Activated CD4-positive, alpha-beta T cell treated with anti-CD3 and anti-CD28 coated beads for 36 hours (primary cell): Measurements from ENCODE around the gene LRG1. TPM values are rescaled to one million over a fixed set of nuclear protein-coding genes. Genes with fewer than 3 reads are reported as not detected.

ENCODE experiments used
- ATAC-seq: fragments of 200-7000 bp; cut with Tn5 transposase; one replicate; pipeline ENCODE4 v1.10.0; 2021; ENCODE audit warnings: mild to moderate bottlenecking, moderate library complexity
- CTCF ChIA-PET: fragments of 350-600 bp; sonication (Branson Sonifier 250); formaldehyde crosslinking; loops from one replicate; lab custom pipeline; 2021; ENCODE audit warnings: antibody characterized with exemption; lab: Charles Lee
- POLR2A ChIA-PET: fragments of 350-600 bp; sonication (Branson Sonifier 250); formaldehyde crosslinking; loops from one replicate; lab custom pipeline; 2021; ENCODE audit warnings: antibody characterized with exemption, inconsistent platforms; lab: Charles Lee
- DNase-seq: peaks from one replicate; pipeline ENCODE4 v3.0.0-alpha.2; 2020
- H3K27ac Mint-ChIP-seq: one replicate; pipeline ENCODE4 v1.8.0; 2021; ENCODE audit warnings: mixed read lengths
- H3K27me3 Mint-ChIP-seq: one replicate; pipeline ENCODE4 v1.8.0; 2021; ENCODE audit warnings: mixed read lengths
- H3K36me3 Mint-ChIP-seq: one replicate; pipeline ENCODE4 v1.8.0; 2021; ENCODE audit warnings: low read depth, mixed read lengths
- H3K4me1 Mint-ChIP-seq: one replicate; pipeline ENCODE4 v1.8.0; 2021; ENCODE audit warnings: mixed read lengths
- H3K4me3 Mint-ChIP-seq: one replicate; pipeline ENCODE4 v1.8.0; 2021; ENCODE audit warnings: mild to moderate bottlenecking, moderate library complexity, mixed read lengths
- H3K9me3 Mint-ChIP-seq: one replicate; pipeline ENCODE4 v1.8.0; 2021; ENCODE audit warnings: low read depth, mixed read lengths
- intact Hi-C, 2 experiments: fragments of 100-400 bp; cut with DNase I in 1 of 2; cut with micrococcal nuclease in 1 of 2; formaldehyde crosslinking; loops; one replicate each; pipeline versions ENCODE4 v1.14.2 to v1.15.1; 2022 to 2024; cut with DNase I, micrococcal nuclease
- total RNA-seq, 2 experiments: library from RNA; stranded (reverse); gene quantifications; one replicate each; pipeline ENCODE4 v1.2.3, GENCODE V29; 2021

The LRG1 gene
- total RNA-seq, 2 experiments from 2014 or later, result 0.35 to 0.57 TPM

DNA sequence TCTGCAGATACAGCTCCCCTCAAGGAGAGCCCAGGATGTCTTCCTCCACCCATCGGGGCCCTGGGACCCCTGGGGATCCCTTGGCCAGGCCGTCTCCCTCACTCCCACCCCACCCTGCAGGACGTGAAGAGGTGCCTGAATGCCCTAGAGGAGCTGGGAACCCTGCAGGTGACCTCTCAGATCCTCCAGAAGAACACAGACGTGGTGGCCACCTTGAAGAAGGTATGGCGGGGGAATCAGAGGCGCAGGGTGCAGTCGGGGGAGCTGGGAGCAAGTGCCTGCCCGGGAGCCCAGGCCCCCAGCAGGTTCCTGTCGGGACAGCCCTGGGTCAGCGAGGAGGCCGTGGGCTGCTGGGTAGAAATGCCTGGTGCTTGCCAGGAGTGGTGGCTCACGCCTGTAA, 41.1 kb downstream of the LRG1 start:
- Mint-ChIP-seq H3K4me1 (no peaks in the 10 kb centered on the region), H3K27me3 (no peaks in the 10 kb centered on the region), H3K9me3 (no peaks in the 10 kb centered on the region), H3K36me3 (peaks cover 10% of the 10 kb centered on the region), H3K4me3 (no peak overlapping the region), H3K27ac (no peak overlapping the region)
- ChIA-PET CTCF (interaction anchor here (0.6 kb wide), 1 partner anchor 542 kb away, joined by 3 read pairs; no protein-coding TSS in a partner anchor), POLR2A (interaction anchor here (0.6 kb wide), 1 partner anchor 18 kb away, joined by 3 read pairs; no protein-coding TSS in a partner anchor)
- intact Hi-C loops, result no loop called here
- no peak for ATAC-seq
- DNase-seq, result no peak

DNA sequence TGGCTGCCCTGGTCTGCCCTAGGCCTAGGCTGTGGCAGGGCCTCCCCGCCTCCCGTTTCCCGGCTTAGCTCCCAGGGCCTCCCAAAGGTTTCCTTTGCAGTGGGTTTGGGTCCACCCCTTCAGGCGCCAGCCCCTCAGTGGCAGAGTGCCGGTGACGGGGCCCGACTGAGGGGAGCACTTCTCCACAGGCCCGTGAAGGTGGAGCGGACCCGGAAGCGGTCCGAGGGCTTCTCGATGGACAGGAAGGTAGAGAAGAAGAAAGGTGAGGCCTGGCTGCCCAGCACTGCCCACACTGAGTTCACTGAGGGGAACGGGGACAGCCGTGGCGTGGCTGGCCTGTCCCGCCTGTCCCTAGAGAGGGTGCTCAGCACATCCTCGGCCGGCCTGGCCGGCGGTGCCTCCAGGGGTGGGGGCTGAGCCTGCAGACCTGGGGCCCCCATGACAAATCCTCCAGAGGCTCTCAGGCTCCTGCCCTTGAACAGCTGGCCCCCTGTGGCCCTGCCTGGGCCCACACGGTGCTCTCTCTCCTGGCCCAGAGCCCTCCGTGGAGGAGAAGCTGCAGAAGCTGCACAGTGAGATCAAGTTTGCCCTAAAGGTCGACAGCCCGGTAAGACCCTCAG, 42.0 kb downstream of the LRG1 start:
- Mint-ChIP-seq H3K27ac (no peak overlapping the region), H3K4me3 (no peak overlapping the region), H3K36me3 (peaks cover 10% of the 10 kb centered on the region), H3K27me3 (no peaks in the 10 kb centered on the region), H3K9me3 (no peaks in the 10 kb centered on the region), H3K4me1 (no peaks in the 10 kb centered on the region)
- ChIA-PET POLR2A (interaction anchor here (0.6 to 0.7 kb wide), 2 partner anchors 19 to 829 kb away, joined by 3 read pairs; no protein-coding TSS in a partner anchor), CTCF (no interaction called here)
- ATAC-seq (no peak), DNase-seq (no peak)
- intact Hi-C loops, result no loop called here

DNA sequence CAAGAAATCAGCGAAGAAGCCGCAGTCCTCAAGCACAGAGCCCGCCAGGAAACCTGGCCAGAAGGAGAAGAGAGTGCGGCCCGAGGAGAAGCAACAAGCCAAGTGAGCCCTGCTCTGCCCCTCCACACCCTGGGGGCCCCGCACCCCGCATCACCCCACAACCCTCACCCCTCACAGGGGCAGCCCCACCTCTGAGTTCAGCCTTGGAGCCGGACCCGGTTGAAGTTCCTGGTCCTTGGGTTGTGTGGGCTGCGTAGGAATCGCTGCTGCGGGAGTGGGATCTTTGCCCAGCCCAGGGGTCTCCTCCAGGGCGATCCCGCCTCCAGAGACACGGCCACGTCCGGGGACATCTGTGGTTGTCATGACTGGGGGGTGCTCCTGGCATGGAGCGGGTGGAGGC, 43.5 kb downstream of the LRG1 start:
- no peak for DNase-seq
- peaks cover 10% of the 10 kb centered on the region for H3K36me3 Mint-ChIP-seq
- ATAC-seq, result no peak
- intact Hi-C loops, result no loop called here
- H3K27me3 Mint-ChIP-seq, result no peaks in the 10 kb centered on the region
- ChIA-PET POLR2A (no interaction called here), CTCF (no interaction called here)
- no peak overlapping the region for H3K27ac Mint-ChIP-seq
- no peaks in the 10 kb centered on the region for H3K9me3 Mint-ChIP-seq
- no peak overlapping the region for H3K4me3 Mint-ChIP-seq
- H3K4me1 Mint-ChIP-seq, result no peaks in the 10 kb centered on the region

DNA sequence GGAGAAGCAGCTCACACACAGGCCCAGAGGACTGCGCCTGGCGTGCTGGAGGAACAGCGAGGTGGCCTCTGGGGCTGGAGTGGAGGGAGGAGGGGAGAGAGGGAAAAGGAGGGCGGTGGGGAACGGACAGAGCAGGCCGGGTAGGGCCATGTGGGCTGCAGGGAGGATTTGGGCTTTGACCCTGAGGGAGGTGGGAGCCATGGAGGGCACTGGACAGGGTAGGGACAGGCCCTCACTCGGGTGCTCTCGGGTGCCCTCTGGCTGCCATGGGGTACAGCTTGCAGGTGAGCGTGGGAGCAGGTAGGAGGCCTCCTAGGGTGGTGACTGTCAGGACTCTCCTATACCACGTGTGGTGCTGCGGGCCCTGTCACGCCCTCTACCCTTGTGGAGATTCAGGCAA, 44.4 kb downstream of the LRG1 start:
- ATAC-seq, result no peak
- H3K27me3 Mint-ChIP-seq, result no peaks in the 10 kb centered on the region
- peaks cover 7% of the 10 kb centered on the region for H3K36me3 Mint-ChIP-seq
- DNase-seq, result no peak
- H3K4me3 Mint-ChIP-seq, result no peak overlapping the region
- H3K27ac Mint-ChIP-seq, result no peak overlapping the region
- intact Hi-C loops, result no loop called here
- no peaks in the 10 kb centered on the region for H3K4me1 Mint-ChIP-seq
- no peaks in the 10 kb centered on the region for H3K9me3 Mint-ChIP-seq
- POLR2A ChIA-PET, result no interaction called here
- CTCF ChIA-PET, result no interaction called here

DNA sequence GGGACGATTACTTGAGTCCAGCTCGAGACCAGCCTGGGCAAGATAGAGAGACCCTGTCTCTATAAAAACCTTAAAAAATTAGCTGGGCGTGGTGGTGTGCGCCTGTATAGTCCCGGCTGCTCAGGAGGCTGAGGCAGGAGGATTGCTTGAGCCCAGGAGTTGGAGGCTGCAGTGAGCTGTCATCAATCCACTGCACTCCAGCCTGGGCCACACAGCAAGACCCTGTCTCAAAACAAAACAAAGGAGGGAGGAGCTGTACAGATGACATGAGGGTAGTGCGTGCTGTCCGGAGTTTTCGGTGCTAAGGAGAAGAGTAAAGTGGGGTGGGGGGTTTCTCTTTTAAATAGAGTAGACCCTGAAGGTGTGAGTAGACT, 45.2 kb downstream of the LRG1 start:
- ATAC-seq, result no peak

DNA sequence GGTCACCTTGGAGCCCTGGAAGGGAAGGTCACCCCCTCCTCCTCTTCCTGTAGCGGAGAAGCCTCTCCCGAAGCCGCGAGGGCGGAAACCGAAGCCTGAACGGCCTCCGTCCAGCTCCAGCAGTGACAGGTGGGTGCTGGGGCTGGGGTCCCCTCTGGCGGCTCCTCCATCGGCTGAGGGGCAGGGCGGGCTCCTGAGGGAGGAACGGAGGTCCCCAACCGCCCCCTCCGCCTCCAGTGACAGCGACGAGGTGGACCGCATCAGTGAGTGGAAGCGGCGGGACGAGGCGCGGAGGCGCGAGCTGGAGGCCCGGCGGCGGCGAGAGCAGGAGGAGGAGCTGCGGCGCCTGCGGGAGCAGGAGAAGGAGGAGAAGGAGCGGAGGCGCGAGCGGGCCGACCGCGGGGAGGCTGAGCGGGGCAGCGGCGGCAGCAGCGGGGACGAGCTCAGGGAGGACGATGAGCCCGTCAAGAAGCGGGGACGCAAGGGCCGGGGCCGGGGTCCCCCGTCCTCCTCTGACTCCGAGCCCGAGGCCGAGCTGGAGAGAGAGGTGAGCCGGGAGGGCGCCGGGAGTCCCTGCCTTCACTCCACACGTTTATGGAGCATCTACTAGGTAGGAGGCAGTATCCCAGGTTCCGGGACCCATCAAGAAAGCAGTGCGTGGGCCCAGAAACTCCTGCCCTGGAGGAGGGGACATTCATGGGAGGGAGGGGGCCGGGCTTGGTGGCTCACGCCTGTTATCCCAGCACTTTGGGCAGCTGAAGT, 45.7 kb downstream of the LRG1 start:
- H3K27ac Mint-ChIP-seq, result no peak overlapping the region
- ChIA-PET CTCF (no interaction called here), POLR2A (no interaction called here)
- H3K9me3 Mint-ChIP-seq, result no peaks in the 10 kb centered on the region
- no peaks in the 10 kb centered on the region for H3K27me3 Mint-ChIP-seq
- no peak overlapping the region for H3K4me3 Mint-ChIP-seq
- intact Hi-C loops, result no loop called here
- no peaks in the 10 kb centered on the region for H3K4me1 Mint-ChIP-seq
- DNase-seq (no peak), ATAC-seq (no peak)
- H3K36me3 Mint-ChIP-seq, result peaks cover 9% of the 10 kb centered on the region

More for the DNA sequence above, 45.2 kb downstream of the LRG1 start:
- CTCF ChIA-PET, result no interaction called here
- POLR2A ChIA-PET, result no interaction called here
- Mint-ChIP-seq H3K4me3 (no peak overlapping the region), H3K36me3 (peaks cover 9% of the 10 kb centered on the region), H3K27ac (no peak overlapping the region), H3K4me1 (no peaks in the 10 kb centered on the region), H3K27me3 (no peaks in the 10 kb centered on the region), H3K9me3 (no peaks in the 10 kb centered on the region)
- intact Hi-C loops, result no loop called here
- DNase-seq, result no peak

DNA sequence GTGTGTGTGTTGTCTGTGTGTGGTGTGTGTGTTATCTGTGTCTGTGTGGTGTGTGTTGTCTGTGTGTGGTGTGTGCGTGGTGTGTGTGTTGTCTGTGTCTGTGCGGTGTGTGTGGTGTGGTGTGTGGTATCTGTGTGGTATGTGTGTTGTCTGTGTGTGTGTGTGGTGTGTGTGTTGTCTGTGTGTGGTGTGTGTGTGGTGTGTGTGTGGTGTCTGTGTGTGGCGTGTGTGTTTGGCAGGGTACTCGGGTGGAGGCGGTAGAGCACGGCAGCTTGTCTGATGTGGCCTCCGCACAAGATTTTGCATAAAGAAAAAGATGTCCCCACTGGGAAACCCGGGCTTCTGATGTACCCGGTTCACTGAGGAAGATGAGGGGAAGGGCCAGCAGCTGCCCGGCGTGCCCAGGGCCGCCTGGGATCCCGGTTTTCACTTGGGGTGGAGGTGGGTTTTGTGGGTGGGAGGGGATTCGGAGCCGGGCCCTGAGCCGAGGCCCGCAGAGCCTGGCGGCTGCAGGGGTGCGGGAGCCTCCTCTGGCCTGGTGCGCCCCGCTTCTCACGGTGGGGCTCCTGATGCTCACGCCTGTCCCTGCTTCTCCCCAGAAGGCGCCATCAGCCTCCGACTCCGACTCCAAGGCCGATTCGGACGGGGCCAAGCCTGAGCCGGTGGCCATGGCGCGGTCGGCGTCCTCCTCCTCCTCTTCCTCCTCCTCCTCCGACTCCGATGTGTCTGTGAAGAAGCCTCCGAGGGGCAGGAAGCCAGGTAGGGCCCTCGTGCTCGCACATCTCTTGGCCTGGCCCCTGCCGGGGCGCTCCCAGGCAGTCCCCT, 46.5 kb downstream of the LRG1 start:
- Mint-ChIP-seq H3K27me3 (no peaks in the 10 kb centered on the region), H3K9me3 (no peaks in the 10 kb centered on the region), H3K36me3 (peaks cover 11% of the 10 kb centered on the region), H3K27ac (no peak overlapping the region), H3K4me1 (no peaks in the 10 kb centered on the region), H3K4me3 (no peak overlapping the region)
- DNase-seq, result no peak
- ATAC-seq, result no peak
- CTCF ChIA-PET, result no interaction called here
- POLR2A ChIA-PET, result no interaction called here
- intact Hi-C loops, result no loop called here

DNA sequence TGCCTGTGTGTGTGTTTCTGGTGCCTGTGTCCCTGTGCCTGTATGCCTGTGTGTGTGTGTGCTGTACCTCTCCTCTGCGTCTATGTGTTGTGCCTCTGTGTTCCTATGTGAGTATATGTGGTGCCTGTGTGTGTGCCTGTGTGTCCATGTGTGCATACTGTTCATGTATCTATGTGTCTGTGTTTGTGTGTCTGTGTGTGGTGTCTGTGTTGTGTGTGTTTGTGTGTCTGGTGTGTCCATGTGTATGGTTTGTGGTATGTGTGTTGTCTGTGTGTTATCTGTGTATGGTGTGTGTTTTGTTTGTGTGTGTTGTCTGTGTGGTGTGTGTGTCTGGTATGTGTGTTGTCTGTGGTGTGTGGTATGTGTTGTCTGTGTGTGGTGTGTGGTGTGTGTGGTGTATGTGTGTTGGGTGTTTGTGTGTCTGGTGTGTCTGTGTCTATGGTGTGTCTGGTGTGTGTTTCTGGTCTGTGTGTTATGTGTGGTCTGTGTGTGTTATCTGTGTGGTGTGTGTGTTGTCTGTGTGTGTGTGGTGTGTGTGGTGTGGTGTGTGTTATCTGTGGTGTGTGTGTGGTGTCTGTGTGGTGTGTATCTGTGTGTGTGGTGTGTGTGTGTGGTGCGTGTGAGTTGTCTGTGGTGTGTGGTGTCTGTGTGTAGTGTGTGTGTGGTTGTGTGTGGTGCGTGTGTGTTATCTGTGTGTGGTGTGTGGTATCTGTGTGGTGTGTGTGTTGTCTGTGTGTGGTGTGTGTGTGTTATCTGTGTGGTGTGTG, 47.3 kb downstream of the LRG1 start:
- ChIA-PET CTCF (no interaction called here), POLR2A (no interaction called here)
- DNase-seq, result no peak
- Mint-ChIP-seq H3K4me1 (no peaks in the 10 kb centered on the region), H3K27me3 (no peaks in the 10 kb centered on the region), H3K9me3 (no peaks in the 10 kb centered on the region), H3K36me3 (peaks cover 12% of the 10 kb centered on the region), H3K27ac (no peak overlapping the region), H3K4me3 (no peak overlapping the region)
- no peak for ATAC-seq
- intact Hi-C loops, result no loop called here

DNA sequence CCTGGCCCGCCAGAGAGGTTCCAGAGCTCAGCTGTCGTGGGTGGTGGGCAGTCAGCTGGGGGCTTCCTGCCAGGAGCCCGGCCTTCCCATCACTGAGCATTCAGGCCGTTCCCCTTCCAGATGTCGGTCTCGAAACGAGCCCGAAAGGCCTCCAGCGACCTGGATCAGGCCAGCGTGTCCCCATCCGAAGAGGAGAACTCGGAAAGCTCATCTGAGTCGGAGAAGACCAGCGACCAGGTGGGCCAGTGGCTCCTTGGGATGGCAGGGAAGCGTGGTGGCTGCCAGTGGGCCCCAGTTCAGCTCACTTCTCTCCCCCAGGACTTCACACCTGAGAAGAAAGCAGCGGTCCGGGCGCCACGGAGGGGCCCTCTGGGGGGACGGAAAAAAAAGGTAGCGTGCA, 48.4 kb downstream of the LRG1 start:
- no peak for ATAC-seq
- no peaks in the 10 kb centered on the region for H3K9me3 Mint-ChIP-seq

DNA sequence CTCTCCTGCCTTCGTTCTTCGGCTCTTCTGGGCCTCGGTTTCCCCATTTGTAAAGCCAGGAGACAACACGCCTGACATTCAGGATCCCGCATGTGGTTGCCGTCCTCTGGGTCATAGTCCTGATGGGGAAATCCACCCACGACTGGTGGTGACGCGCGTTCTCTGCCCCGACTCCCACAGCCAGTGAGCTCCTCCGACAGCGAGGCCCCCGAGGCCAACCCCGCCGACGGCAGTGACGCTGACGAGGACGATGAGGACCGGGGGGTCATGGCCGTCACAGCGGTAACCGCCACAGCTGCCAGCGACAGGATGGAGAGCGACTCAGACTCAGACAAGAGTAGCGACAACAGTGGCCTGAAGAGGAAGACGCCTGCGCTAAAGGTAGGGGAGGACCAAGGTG, 51.3 kb downstream of the LRG1 start:
- Mint-ChIP-seq H3K9me3 (no peaks in the 10 kb centered on the region), H3K4me3 (no peak overlapping the region), H3K36me3 (peaks cover 10% of the 10 kb centered on the region), H3K4me1 (no peaks in the 10 kb centered on the region), H3K27ac (no peak overlapping the region), H3K27me3 (no peaks in the 10 kb centered on the region)
- POLR2A ChIA-PET, result no interaction called here
- no peak for DNase-seq
- intact Hi-C loops, result no loop called here
- CTCF ChIA-PET, result interaction anchor here (0.8 kb wide), 1 partner anchor 17 kb away, joined by 3 read pairs; no protein-coding TSS in a partner anchor
- ATAC-seq, result no peak

More for the DNA sequence above, 48.4 kb downstream of the LRG1 start:
- CTCF ChIA-PET, result no interaction called here
- H3K27me3 Mint-ChIP-seq, result no peaks in the 10 kb centered on the region
- no peak overlapping the region for H3K27ac Mint-ChIP-seq
- POLR2A ChIA-PET, result no interaction called here
- no peak overlapping the region for H3K4me3 Mint-ChIP-seq
- no peaks in the 10 kb centered on the region for H3K4me1 Mint-ChIP-seq
- DNase-seq, result no peak
- H3K36me3 Mint-ChIP-seq, result peaks cover 13% of the 10 kb centered on the region
- intact Hi-C loops, result no loop called here

DNA sequence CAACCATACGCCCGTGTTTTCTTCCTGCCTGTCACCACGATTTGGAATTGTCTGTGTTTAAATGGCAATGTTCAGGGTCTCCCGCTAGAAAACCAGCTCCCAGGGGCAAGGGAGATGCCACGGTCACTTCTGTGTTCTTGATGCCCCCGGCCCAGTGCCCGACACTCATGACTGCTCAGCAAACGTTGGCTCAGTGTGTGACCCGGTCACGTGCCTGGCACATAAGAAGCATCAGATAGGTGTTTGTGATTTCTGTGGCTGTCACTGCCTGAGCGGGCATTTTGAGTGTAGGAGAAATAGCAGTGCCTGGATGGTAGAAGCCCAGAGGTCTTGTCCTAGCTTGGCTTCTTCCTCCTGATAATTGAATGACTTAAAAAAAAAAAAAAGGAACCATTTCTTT, 52.3 kb downstream of the LRG1 start:
- intact Hi-C loops, result no loop called here
- H3K4me3 Mint-ChIP-seq, result no peak overlapping the region
- H3K36me3 Mint-ChIP-seq, result peaks cover 11% of the 10 kb centered on the region
- no peaks in the 10 kb centered on the region for H3K27me3 Mint-ChIP-seq
- no peaks in the 10 kb centered on the region for H3K9me3 Mint-ChIP-seq
- H3K4me1 Mint-ChIP-seq, result no peaks in the 10 kb centered on the region
- DNase-seq, result no peak
- H3K27ac Mint-ChIP-seq, result no peak overlapping the region
- POLR2A ChIA-PET, result no interaction called here
- CTCF ChIA-PET, result no interaction called here
- ATAC-seq, result no peak
